ENCODE data around the gene RNF130. TPM values are rescaled to one million over a fixed set of nuclear protein-coding genes. Genes with fewer than 3 reads are reported as not detected.

The RNF130 gene
- total and polyA plus RNA-seq, 9 of the 15 experiments (the other 6 are each of a cell fraction or from before 2014, with no cell fraction given), result 5.8 to 39.4 (median 27.1) TPM

- 38% methylated on average over 14 of the region's 50 CpGs for WGBS (ENCODE audit: insufficient coverage, low coverage, missing lambda C conversion rate)
- Histone ChIP-seq H3K4me3 (peak overlapping the region; percentile 61), H3K79me2 (ENCODE audit: control insufficient read depth, insufficient read depth, low read length) (peaks cover 25% of the 10 kb centered on the region), H2AFZ (ENCODE audit: low read depth, low read length) (peak overlapping the region; percentile 73), H3K27ac (ENCODE audit: extremely low read depth, low read depth, low read length) (0 out of 3 replicates have a peak overlapping the region, but pooled peaks have one; percentile 34), H3K36me3 (ENCODE audit: control insufficient read depth, insufficient read depth, low read length) (peaks cover 37% of the 10 kb centered on the region; the same call in 2 of the 3 replicates), H4K20me1 (replicated peaks; ENCODE audit: control insufficient read depth, insufficient read depth, low read length) (no peaks in the 10 kb centered on the region), H3K9ac (ENCODE audit: insufficient read depth in 1 of 2, low read depth in 2 of 2, low read length in 2 of 2) (peak overlapping the region; percentile 69 to 95; a peak in 3 of 4 replicates), H3K27me3 (ENCODE audit: control insufficient read depth in 2 of 2, insufficient read depth in 2 of 2, low read length in 2 of 2) (no peaks in the 10 kb centered on the region), H3K9me1 (ENCODE audit: control insufficient read depth, insufficient read depth, low read length) (no peaks in the 10 kb centered on the region), H3K9me3 (replicated peaks; ENCODE audit: control insufficient read depth, insufficient read depth, low read depth, low read length) (no peaks in the 10 kb centered on the region), H3K4me1 (replicated peaks in 1 of 2; ENCODE audit: control insufficient read depth in 2 of 2, insufficient read depth in 2 of 2, low read length in 2 of 2) (peaks cover 6 to 39% of the 10 kb centered on the region in 2 experiments; a peak in 4 of 5 replicates), H3K4me2 (ENCODE audit: insufficient read depth, low read length) (peak overlapping the region; percentile 77)
- in situ Hi-C loops (cut with MboI), result no loop called here
- peak; percentile 39 for ATAC-seq
- POLR2A ChIA-PET, result interaction anchor here (0.6 to 1.3 kb wide), 6 partner anchors 19 to 1375 kb away, joined by 3 to 4 read pairs (median 3); no protein-coding TSS in a partner anchor
- no TSS peak for BruUV-seq (replicated peaks)
- CTCF ChIA-PET (ENCODE audit: low intra/inter-chr PET ratio), result no interaction called here
- intact Hi-C loops (cut with micrococcal nuclease), result loop anchor here (1.0 to 5.0 kb wide), 2 partner anchors 100 to 144 kb away; partner anchors contain the start of gene MGAT4B
- FAIRE-seq, result no peak
- DNase-seq (ENCODE audit: extremely low read depth in 1 of 4, low spot score in 3 of 4), result peak; percentile 27 to 55 (median 36)
- peak; percentile 51; the same call in 1 of the 2 replicates for TF ChIP-seq TFAP4 (CRISPR knock-in tag; IDR thresholded peaks at IDR 0.05; ENCODE audit: borderline replicate concordance)
- TF ChIP-seq GABPA (tag; conservative IDR thresholded peaks at IDR 0.05; ENCODE audit: low read depth), result no peak
- no peak; the same call in 1 of the 2 replicates for TF ChIP-seq MAX (CRISPR knock-in tag; IDR thresholded peaks at IDR 0.05)
- no peak for TF ChIP-seq ZNF133 (CRISPR knock-in tag; IDR thresholded peaks at IDR 0.05)
- TF ChIP-seq SMAD1 (IDR thresholded peaks at IDR 0.05; ENCODE audit: low read depth, low read length, partially characterized antibody), result no peak
- no peak for TF ChIP-seq FOXK1 (CRISPR knock-in tag; IDR thresholded peaks at IDR 0.05; ENCODE audit: borderline replicate concordance)
- TF ChIP-seq, protein P1, sequence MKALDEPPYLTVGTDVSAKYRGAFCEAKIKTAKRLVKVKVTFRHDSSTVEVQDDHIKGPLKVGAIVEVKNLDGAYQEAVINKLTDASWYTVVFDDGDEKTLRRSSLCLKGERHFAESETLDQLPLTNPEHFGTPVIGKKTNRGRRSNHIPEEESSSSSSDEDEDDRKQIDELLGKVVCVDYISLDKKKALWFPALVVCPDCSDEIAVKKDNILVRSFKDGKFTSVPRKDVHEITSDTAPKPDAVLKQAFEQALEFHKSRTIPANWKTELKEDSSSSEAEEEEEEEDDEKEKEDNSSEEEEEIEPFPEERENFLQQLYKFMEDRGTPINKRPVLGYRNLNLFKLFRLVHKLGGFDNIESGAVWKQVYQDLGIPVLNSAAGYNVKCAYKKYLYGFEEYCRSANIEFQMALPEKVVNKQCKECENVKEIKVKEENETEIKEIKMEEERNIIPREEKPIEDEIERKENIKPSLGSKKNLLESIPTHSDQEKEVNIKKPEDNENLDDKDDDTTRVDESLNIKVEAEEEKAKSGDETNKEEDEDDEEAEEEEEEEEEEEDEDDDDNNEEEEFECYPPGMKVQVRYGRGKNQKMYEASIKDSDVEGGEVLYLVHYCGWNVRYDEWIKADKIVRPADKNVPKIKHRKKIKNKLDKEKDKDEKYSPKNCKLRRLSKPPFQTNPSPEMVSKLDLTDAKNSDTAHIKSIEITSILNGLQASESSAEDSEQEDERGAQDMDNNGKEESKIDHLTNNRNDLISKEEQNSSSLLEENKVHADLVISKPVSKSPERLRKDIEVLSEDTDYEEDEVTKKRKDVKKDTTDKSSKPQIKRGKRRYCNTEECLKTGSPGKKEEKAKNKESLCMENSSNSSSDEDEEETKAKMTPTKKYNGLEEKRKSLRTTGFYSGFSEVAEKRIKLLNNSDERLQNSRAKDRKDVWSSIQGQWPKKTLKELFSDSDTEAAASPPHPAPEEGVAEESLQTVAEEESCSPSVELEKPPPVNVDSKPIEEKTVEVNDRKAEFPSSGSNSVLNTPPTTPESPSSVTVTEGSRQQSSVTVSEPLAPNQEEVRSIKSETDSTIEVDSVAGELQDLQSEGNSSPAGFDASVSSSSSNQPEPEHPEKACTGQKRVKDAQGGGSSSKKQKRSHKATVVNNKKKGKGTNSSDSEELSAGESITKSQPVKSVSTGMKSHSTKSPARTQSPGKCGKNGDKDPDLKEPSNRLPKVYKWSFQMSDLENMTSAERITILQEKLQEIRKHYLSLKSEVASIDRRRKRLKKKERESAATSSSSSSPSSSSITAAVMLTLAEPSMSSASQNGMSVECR (CRISPR knock-in tag; IDR thresholded peaks at IDR 0.05), result 0 out of 2 replicates have a peak, but pooled peaks have one; percentile 34
- TF ChIP-seq CHD1 (IDR thresholded peaks at IDR 0.05; ENCODE audit: low read length), result peak; percentile 11
- no peak for TF ChIP-seq IRF2 (CRISPR knock-in tag; IDR thresholded peaks at IDR 0.05)
- TF ChIP-seq LCOR (CRISPR knock-in tag; IDR thresholded peaks at IDR 0.05), result no peak
- 0 out of 4 replicates have a peak, but pooled peaks of 1 of the 2 experiments have one; percentile 39 for TF ChIP-seq NRF1 (conservative IDR thresholded peaks at IDR 0.05 in 1 of 2, IDR thresholded peaks at IDR 0.05 in 1 of 2)
- TF ChIP-seq BDP1 (IDR thresholded peaks at IDR 0.05; ENCODE audit: insufficient read depth, insufficient read length), result no peak
- TF ChIP-seq, protein P2, sequence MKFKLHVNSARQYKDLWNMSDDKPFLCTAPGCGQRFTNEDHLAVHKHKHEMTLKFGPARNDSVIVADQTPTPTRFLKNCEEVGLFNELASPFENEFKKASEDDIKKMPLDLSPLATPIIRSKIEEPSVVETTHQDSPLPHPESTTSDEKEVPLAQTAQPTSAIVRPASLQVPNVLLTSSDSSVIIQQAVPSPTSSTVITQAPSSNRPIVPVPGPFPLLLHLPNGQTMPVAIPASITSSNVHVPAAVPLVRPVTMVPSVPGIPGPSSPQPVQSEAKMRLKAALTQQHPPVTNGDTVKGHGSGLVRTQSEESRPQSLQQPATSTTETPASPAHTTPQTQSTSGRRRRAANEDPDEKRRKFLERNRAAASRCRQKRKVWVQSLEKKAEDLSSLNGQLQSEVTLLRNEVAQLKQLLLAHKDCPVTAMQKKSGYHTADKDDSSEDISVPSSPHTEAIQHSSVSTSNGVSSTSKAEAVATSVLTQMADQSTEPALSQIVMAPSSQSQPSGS (CRISPR knock-in tag; IDR thresholded peaks at IDR 0.05), result no peak
- no peak for TF ChIP-seq COPS2 (conservative IDR thresholded peaks at IDR 0.05)
These were observed 164.6 kb downstream of the RNF130 start for GRCh38 chr5:179906795-179907555.
